ENCODE measurements around the gene SPOP.

SPOP gene

DNA sequence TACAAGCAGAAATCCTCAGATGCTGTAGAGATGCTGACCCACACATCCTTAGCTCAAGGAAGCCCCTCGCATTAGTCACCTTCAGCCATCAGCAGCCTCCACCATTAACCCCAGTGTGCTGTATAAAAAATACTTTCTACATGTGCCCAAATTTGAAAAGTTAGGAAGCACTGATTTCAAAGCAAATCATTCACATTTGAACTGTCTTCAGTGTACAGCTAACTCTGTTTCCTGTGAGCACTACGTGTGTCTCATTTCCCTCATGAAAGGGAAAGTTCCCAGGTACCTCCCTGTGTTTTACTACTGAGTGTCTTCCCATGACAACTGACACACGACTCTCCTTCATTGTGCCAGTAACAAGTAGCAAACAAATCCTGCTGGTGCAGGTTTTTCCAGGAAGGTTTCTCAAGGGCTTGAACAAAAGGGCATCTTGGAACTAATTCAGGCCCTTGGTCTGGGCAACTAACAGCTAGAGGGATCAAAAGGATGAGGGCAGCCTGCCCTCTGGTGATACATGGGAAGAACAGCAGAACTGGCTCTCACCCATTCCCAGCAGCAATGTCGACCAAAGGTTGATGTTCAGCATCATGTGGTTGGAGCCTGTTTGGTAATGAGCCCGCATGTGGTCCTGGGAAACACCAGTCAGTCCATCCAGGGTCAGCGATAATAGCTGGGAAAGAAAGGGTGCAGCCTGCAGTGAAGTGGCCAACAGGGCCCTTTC, 25.8 kb upstream of the SPOP start:
- Histone ChIP-seq H3K36me3 (ENCODE audit: insufficient read depth, low read length) (peaks cover 61% of the 10 kb centered on the region), H3K4me3 (ENCODE audit: low read depth in 1 of 2, low read length in 2 of 2) (no peak overlapping the region), H3K27ac (ENCODE audit: low read length) (no peak overlapping the region), H4K20me1 (ENCODE audit: insufficient read depth, low read length) (no peaks in the 10 kb centered on the region), H3K4me2 (ENCODE audit: insufficient read depth, low read length) (no peak overlapping the region), H3K4me1 (ENCODE audit: insufficient read depth, low read length) (peaks cover 27% of the 10 kb centered on the region), H2AFZ (ENCODE audit: low read depth, low read length) (no peak overlapping the region), H3K9ac (ENCODE audit: low read depth, low read length) (no peak overlapping the region), H3K9me3 (ENCODE audit: insufficient read depth, low read length, severe bottlenecking) (no peaks in the 10 kb centered on the region), H3K79me2 (ENCODE audit: insufficient read depth, low read length) (peaks cover 25% of the 10 kb centered on the region), H3K27me3 (ENCODE audit: insufficient read depth, low read length, poor library complexity) (no peaks in the 10 kb centered on the region)
- ATAC-seq (ENCODE audit: insufficient read depth, low read depth) (no peak), DNase-seq (peak; percentile 24)
- no peak for TF ChIP-seq EZH2 (IDR thresholded peaks at IDR 0.05; ENCODE audit: borderline replicate concordance, low read depth, low read length, severe bottlenecking)
- TF ChIP-seq, protein P1, sequence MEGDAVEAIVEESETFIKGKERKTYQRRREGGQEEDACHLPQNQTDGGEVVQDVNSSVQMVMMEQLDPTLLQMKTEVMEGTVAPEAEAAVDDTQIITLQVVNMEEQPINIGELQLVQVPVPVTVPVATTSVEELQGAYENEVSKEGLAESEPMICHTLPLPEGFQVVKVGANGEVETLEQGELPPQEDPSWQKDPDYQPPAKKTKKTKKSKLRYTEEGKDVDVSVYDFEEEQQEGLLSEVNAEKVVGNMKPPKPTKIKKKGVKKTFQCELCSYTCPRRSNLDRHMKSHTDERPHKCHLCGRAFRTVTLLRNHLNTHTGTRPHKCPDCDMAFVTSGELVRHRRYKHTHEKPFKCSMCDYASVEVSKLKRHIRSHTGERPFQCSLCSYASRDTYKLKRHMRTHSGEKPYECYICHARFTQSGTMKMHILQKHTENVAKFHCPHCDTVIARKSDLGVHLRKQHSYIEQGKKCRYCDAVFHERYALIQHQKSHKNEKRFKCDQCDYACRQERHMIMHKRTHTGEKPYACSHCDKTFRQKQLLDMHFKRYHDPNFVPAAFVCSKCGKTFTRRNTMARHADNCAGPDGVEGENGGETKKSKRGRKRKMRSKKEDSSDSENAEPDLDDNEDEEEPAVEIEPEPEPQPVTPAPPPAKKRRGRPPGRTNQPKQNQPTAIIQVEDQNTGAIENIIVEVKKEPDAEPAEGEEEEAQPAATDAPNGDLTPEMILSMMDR (IDR thresholded peaks at IDR 0.05; ENCODE audit: borderline replicate concordance, extremely low read depth, low read length, poor library complexity, severe bottlenecking) = peak; percentile 65

DNA sequence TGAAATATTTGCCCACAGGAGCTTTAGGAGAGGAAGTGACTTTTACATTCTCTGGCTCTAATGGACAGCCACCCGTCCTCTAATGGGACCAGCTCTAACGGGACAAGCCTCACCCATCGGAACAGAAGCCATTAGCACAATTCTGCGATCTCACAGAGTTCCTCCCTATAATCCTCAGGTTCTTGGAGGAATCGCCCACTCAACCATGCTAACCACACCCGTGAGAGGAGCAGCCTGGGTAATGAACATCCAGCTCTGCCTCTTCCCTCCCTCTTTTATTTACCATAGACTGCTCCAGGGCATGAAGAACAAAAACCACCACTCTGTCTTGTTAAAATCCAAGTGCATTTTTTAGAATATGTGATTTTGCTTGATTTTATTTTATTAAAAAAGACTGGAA, 23.1 kb upstream of the SPOP start:
- Histone ChIP-seq H4K20me1 (ENCODE audit: insufficient read depth, low read length) (no peaks in the 10 kb centered on the region), H2AFZ (ENCODE audit: low read depth, low read length) (no peak overlapping the region), H3K4me3 (ENCODE audit: low read depth in 1 of 2, low read length in 2 of 2) (no peak overlapping the region), H3K79me2 (ENCODE audit: insufficient read depth, low read length) (peaks cover 7% of the 10 kb centered on the region), H3K9ac (ENCODE audit: low read depth, low read length) (no peak overlapping the region), H3K4me1 (ENCODE audit: insufficient read depth, low read length) (peaks cover 9% of the 10 kb centered on the region; the same call in 1 of the 2 replicates), H3K27me3 (ENCODE audit: insufficient read depth, low read length, poor library complexity) (no peaks in the 10 kb centered on the region), H3K36me3 (ENCODE audit: insufficient read depth, low read length) (peaks cover 59% of the 10 kb centered on the region), H3K27ac (ENCODE audit: low read length) (no peak overlapping the region), H3K9me3 (ENCODE audit: insufficient read depth, low read length, severe bottlenecking) (no peaks in the 10 kb centered on the region), H3K4me2 (ENCODE audit: insufficient read depth, low read length) (no peak overlapping the region)
- TF ChIP-seq EZH2 (IDR thresholded peaks at IDR 0.05; ENCODE audit: borderline replicate concordance, low read depth, low read length, severe bottlenecking) = no peak
- TF ChIP-seq, protein P1 (IDR thresholded peaks at IDR 0.05; ENCODE audit: borderline replicate concordance, extremely low read depth, low read length, poor library complexity, severe bottlenecking) = no peak
- ATAC-seq (ENCODE audit: insufficient read depth, low read depth) = no peak
- no peak for DNase-seq

GRCh38 chr17:49699966-49700575, 22.2 kb upstream of the SPOP start:
- H4K20me1 ChIP-seq (ENCODE audit: insufficient read depth, low read length) = no peaks in the 10 kb centered on the region
- ATAC-seq (ENCODE audit: insufficient read depth, low read depth) (no peak), DNase-seq (no peak)
- H2AFZ ChIP-seq (ENCODE audit: low read depth, low read length) = no peak overlapping the region
- no peaks in the 10 kb centered on the region for H3K4me1 ChIP-seq (ENCODE audit: insufficient read depth, low read length)
- no peak overlapping the region for H3K4me2 ChIP-seq (ENCODE audit: insufficient read depth, low read length)
- no peaks in the 10 kb centered on the region for H3K9me3 ChIP-seq (ENCODE audit: insufficient read depth, low read length, severe bottlenecking)
- no peak overlapping the region for H3K4me3 ChIP-seq (ENCODE audit: low read depth in 1 of 2, low read length in 2 of 2)
- H3K9ac ChIP-seq (ENCODE audit: low read depth, low read length) = no peak overlapping the region
- H3K27ac ChIP-seq (ENCODE audit: low read length) = no peak overlapping the region
- peaks cover 50% of the 10 kb centered on the region for H3K36me3 ChIP-seq (ENCODE audit: insufficient read depth, low read length)
- no peaks in the 10 kb centered on the region for H3K27me3 ChIP-seq (ENCODE audit: insufficient read depth, low read length, poor library complexity)
- H3K79me2 ChIP-seq (ENCODE audit: insufficient read depth, low read length) = no peaks in the 10 kb centered on the region
- no peak for TF ChIP-seq EZH2 (IDR thresholded peaks at IDR 0.05; ENCODE audit: borderline replicate concordance, low read depth, low read length, severe bottlenecking)
- TF ChIP-seq, protein P1 (IDR thresholded peaks at IDR 0.05; ENCODE audit: borderline replicate concordance, extremely low read depth, low read length, poor library complexity, severe bottlenecking) = no peak
